WTC11 (cell line): ENCODE results near the gene DNAL4. TPM values are rescaled to one million over a fixed set of nuclear protein-coding genes. Genes with fewer than 3 reads are reported as not detected.

ENCODE experiments used
- ATAC-seq: fragments of 200-7000 bp; cut with Tn5 transposase; 2 replicates; pipeline ENCODE4 v1.10.0; 2021; ENCODE audit warnings: mild to moderate bottlenecking, moderate library complexity
- CTCF ChIA-PET: fragments of 300-600 bp; sonication (Branson Sonifier 250); formaldehyde crosslinking; loops from one replicate; lab custom pipeline; 2021; ENCODE audit warnings: antibody characterized with exemption; lab: Charles Lee
- POLR2A ChIA-PET: fragments of 350-600 bp; sonication (Branson Sonifier 250); formaldehyde crosslinking; loops from one replicate; lab custom pipeline; 2021; ENCODE audit warnings: antibody characterized with exemption; lab: Charles Lee
- DNase-seq: peaks from one replicate; pipeline ENCODE4 v3.0.0; 2021; ENCODE audit warnings: low spot score
- H3K27ac Mint-ChIP-seq: 2 replicates; pipeline ENCODE4 v1.8.0; 2021; ENCODE audit warnings: mixed read lengths
- H3K27me3 Mint-ChIP-seq: 2 replicates; pipeline ENCODE4 v1.8.0; 2021; ENCODE audit warnings: low read depth, mild to moderate bottlenecking, moderate library complexity, mixed read lengths
- H3K36me3 Mint-ChIP-seq: 2 replicates; pipeline ENCODE4 v1.8.0; 2021; ENCODE audit warnings: mixed read lengths
- H3K4me1 Mint-ChIP-seq: 2 replicates; pipeline ENCODE4 v1.8.0; 2022; ENCODE audit warnings: mixed read lengths
- H3K4me3 Mint-ChIP-seq: 2 replicates; pipeline ENCODE4 v1.8.0; 2021; ENCODE audit warnings: mild to moderate bottlenecking, moderate library complexity, mixed read lengths
- H3K9me3 Mint-ChIP-seq: 2 replicates; pipeline ENCODE4 v1.8.0; 2021; ENCODE audit warnings: mixed read lengths
- CREB1 ChIP-seq: sonication (generic); formaldehyde crosslinking; IDR thresholded peaks from 2 replicates; pipeline ENCODE4 v1.8.0; 2023; ENCODE audit warnings: mild to moderate bottlenecking, missing genetic modification reagents
- ELF4 ChIP-seq: sonication (generic); formaldehyde crosslinking; IDR thresholded peaks from 2 replicates; pipeline ENCODE4 v1.8.1; 2022; ENCODE audit warnings: low read depth, mild to moderate bottlenecking, moderate library complexity, missing genetic modification reagents
- ESRRA ChIP-seq: sonication (generic); formaldehyde crosslinking; IDR thresholded peaks from 2 replicates; pipeline ENCODE4 v1.8.1; 2022; ENCODE audit warnings: mild to moderate bottlenecking, missing genetic modification reagents, borderline replicate concordance
- FOXJ3 ChIP-seq: sonication (generic); formaldehyde crosslinking; IDR thresholded peaks from 2 replicates; pipeline ENCODE4 v1.9.0; 2021; ENCODE audit warnings: missing genetic modification reagents, mild to moderate bottlenecking, borderline replicate concordance
- FOXP4 ChIP-seq: sonication (generic); formaldehyde crosslinking; IDR thresholded peaks from 2 replicates; pipeline ENCODE4 v1.8.0; 2022; ENCODE audit warnings: mild to moderate bottlenecking, missing genetic modification reagents
- HMGA2 ChIP-seq: fragments of 250-450 bp; sonication (Bioruptor Pico); IDR thresholded peaks from 2 replicates; pipeline ENCODE4 v1.4.0; 2021; ENCODE audit warnings: mild to moderate bottlenecking, moderate library complexity
- NR1H2 ChIP-seq: sonication (generic); formaldehyde crosslinking; IDR thresholded peaks from 2 replicates; pipeline ENCODE4 v1.9.0; 2021; ENCODE audit warnings: mild to moderate bottlenecking, moderate library complexity, missing genetic modification reagents
- NR2C2 ChIP-seq: sonication (generic); formaldehyde crosslinking; IDR thresholded peaks from 2 replicates; pipeline ENCODE4 v1.8.0; 2022; ENCODE audit warnings: mild to moderate bottlenecking, missing genetic modification reagents
- RELA ChIP-seq: sonication (generic); formaldehyde crosslinking; IDR thresholded peaks from 2 replicates; pipeline ENCODE4 v1.8.1; 2022; ENCODE audit warnings: missing genetic modification reagents, mild to moderate bottlenecking, borderline replicate concordance
- SMAD4 ChIP-seq: sonication (generic); formaldehyde crosslinking; IDR thresholded peaks from 2 replicates; pipeline ENCODE4 v1.8.0; 2022; ENCODE audit warnings: mild to moderate bottlenecking, missing genetic modification reagents
- SP1 ChIP-seq: sonication (generic); formaldehyde crosslinking; conservative IDR thresholded peaks from 2 replicates; pipeline ENCODE4 v1.8.1; 2022; ENCODE audit warnings: missing genetic modification reagents
- USF2 ChIP-seq: sonication (generic); formaldehyde crosslinking; IDR thresholded peaks from 2 replicates; pipeline ENCODE4 v1.8.1; 2023; ENCODE audit warnings: mild to moderate bottlenecking, missing genetic modification reagents, moderate library complexity
- total RNA-seq: library from RNA; stranded (reverse); gene quantifications from 3 replicates; pipeline ENCODE4 v1.2.3, GENCODE V29; 2021
- TF ChIP-seq, protein P1 (sequence below): fragments of 250-450 bp; sonication (Bioruptor Pico); IDR thresholded peaks from 2 replicates; pipeline ENCODE4 v2.1.2; 2022; ENCODE audit warnings: mild to moderate bottlenecking, moderate library complexity
- TF ChIP-seq, protein P2 (sequence below): fragments of 250-450 bp; sonication (Bioruptor Pico); conservative IDR thresholded peaks from 2 replicates; pipeline ENCODE4 v1.9.0; 2021; ENCODE audit warnings: mild to moderate bottlenecking
- TF ChIP-seq, protein P3 (sequence below): fragments of 250-450 bp; sonication (Bioruptor Pico); IDR thresholded peaks from 2 replicates; pipeline ENCODE4 v1.9.0; 2021; ENCODE audit warnings: mild to moderate bottlenecking, borderline replicate concordance
- TF ChIP-seq, protein P4 (sequence below): sonication (generic); formaldehyde crosslinking; IDR thresholded peaks from 2 replicates; pipeline ENCODE4 v1.8.1; 2022; ENCODE audit warnings: missing genetic modification reagents, borderline replicate concordance

Gene DNAL4
- total RNA-seq, 1 experiment from 2014 or later: 11.8 TPM

- DNase-seq: no peak
- no peak for ATAC-seq
- no peaks in the 10 kb centered on the region for H3K9me3 Mint-ChIP-seq
- TF ChIP-seq ELF4 (CRISPR knock-in tag) (no peak), FOXJ3 (CRISPR knock-in tag) (no peak), CREB1 (CRISPR knock-in tag) (no peak), NR2C2 (CRISPR knock-in tag) (no peak), HMGA2 (CRISPR knock-in tag) (no peak), RELA (CRISPR knock-in tag) (no peak), FOXP4 (CRISPR knock-in tag) (no peak), NR1H2 (CRISPR knock-in tag) (no peak), SMAD4 (CRISPR knock-in tag) (no peak), ESRRA (no peak), USF2 (CRISPR knock-in tag) (no peak), SP1 (CRISPR knock-in tag) (no peak)
- TF ChIP-seq, protein P1, sequence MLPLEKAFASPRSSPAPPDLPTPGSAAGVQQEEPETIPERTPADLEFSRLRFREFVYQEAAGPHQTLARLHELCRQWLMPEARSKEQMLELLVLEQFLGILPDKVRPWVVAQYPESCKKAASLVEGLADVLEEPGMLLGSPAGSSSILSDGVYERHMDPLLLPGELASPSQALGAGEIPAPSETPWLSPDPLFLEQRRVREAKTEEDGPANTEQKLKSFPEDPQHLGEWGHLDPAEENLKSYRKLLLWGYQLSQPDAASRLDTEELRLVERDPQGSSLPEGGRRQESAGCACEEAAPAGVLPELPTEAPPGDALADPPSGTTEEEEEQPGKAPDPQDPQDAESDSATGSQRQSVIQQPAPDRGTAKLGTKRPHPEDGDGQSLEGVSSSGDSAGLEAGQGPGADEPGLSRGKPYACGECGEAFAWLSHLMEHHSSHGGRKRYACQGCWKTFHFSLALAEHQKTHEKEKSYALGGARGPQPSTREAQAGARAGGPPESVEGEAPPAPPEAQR (CRISPR knock-in tag): no peak
- TF ChIP-seq, protein P2, sequence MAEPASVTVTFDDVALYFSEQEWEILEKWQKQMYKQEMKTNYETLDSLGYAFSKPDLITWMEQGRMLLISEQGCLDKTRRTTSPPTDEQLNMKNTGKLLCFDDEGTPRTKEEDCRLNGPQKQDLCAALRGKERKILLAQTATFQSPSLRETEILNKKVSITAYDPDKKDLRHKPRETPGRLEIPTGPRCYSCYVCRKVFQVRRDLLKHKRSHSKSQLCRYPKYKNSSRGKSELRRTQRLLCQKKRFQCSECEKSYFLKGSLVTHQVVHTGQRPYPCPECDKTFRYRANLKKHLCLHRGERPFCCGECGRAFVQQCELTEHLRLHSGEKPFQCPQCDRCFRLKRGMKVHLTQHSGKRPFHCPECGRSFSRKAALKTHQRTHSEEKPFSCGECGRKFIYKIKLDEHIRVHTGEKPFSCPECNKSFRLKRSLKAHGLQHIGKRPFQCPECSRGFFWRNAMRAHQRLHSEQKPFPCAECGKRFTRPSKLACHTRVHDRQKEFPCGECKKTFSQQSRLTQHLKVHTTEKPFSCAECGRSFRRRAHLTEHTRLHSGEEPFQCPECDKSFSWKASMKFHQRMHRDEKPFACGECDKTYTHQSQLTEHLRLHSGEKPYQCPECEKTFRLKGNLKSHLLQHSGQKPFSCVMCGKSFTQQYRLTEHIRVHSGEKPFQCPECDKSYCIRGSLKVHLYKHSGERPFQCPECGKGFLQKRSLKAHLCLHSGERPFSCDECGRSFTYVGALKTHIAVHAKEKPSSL (CRISPR knock-in tag): no peak
- TF ChIP-seq, protein P3, sequence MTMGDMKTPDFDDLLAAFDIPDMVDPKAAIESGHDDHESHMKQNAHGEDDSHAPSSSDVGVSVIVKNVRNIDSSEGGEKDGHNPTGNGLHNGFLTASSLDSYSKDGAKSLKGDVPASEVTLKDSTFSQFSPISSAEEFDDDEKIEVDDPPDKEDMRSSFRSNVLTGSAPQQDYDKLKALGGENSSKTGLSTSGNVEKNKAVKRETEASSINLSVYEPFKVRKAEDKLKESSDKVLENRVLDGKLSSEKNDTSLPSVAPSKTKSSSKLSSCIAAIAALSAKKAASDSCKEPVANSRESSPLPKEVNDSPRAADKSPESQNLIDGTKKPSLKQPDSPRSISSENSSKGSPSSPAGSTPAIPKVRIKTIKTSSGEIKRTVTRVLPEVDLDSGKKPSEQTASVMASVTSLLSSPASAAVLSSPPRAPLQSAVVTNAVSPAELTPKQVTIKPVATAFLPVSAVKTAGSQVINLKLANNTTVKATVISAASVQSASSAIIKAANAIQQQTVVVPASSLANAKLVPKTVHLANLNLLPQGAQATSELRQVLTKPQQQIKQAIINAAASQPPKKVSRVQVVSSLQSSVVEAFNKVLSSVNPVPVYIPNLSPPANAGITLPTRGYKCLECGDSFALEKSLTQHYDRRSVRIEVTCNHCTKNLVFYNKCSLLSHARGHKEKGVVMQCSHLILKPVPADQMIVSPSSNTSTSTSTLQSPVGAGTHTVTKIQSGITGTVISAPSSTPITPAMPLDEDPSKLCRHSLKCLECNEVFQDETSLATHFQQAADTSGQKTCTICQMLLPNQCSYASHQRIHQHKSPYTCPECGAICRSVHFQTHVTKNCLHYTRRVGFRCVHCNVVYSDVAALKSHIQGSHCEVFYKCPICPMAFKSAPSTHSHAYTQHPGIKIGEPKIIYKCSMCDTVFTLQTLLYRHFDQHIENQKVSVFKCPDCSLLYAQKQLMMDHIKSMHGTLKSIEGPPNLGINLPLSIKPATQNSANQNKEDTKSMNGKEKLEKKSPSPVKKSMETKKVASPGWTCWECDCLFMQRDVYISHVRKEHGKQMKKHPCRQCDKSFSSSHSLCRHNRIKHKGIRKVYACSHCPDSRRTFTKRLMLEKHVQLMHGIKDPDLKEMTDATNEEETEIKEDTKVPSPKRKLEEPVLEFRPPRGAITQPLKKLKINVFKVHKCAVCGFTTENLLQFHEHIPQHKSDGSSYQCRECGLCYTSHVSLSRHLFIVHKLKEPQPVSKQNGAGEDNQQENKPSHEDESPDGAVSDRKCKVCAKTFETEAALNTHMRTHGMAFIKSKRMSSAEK (CRISPR knock-in tag): no peak
- TF ChIP-seq, protein P4, sequence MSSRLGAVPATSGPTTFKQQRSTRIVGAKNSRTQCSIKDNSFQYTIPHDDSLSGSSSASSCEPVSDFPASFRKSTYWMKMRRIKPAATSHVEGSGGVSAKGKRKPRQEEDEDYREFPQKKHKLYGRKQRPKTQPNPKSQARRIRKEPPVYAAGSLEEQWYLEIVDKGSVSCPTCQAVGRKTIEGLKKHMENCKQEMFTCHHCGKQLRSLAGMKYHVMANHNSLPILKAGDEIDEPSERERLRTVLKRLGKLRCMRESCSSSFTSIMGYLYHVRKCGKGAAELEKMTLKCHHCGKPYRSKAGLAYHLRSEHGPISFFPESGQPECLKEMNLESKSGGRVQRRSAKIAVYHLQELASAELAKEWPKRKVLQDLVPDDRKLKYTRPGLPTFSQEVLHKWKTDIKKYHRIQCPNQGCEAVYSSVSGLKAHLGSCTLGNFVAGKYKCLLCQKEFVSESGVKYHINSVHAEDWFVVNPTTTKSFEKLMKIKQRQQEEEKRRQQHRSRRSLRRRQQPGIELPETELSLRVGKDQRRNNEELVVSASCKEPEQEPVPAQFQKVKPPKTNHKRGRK (CRISPR knock-in tag): no peak
- CTCF ChIA-PET: interaction anchor here (1.1 to 1.2 kb wide), 2 partner anchors 22 to 453 kb away, joined by 4 to 6 read pairs; no protein-coding TSS in a partner anchor
- H3K4me1 Mint-ChIP-seq: no peaks in the 10 kb centered on the region
- H3K27me3 Mint-ChIP-seq: no peaks in the 10 kb centered on the region; the same call in 1 of the 2 replicates
- no peak overlapping the region for H3K4me3 Mint-ChIP-seq
- no peak overlapping the region for H3K27ac Mint-ChIP-seq
- H3K36me3 Mint-ChIP-seq: no peaks in the 10 kb centered on the region
- POLR2A ChIA-PET: no interaction called here
Measured at GRCh38 chr22:38762551-38762983, 31.4 kb downstream of the DNAL4 start.
